PFSK-1 (cell line): Measurements from ENCODE around the gene PIGK.

ENCODE experiments used
- FOXP2 ChIP-seq: optimal IDR thresholded peaks from 2 replicates; pipeline ENCODE3; 2011; ENCODE audit warnings: borderline replicate concordance, control low read depth, inconsistent platforms; ENCODE audit not compliant: insufficient read depth; ENCODE audit errors: extremely low read length, extremely low read depth
- POLR2AphosphoS5 ChIP-seq: IDR thresholded peaks from 2 replicates; pipeline ENCODE4 v1.6.1; 2012; ENCODE audit warnings: low read depth, mild to moderate bottlenecking, control low read depth, low read length, moderate library complexity
- REST ChIP-seq, 2 experiments: IDR thresholded peaks; 2 replicates each; pipeline versions ENCODE4 v1.6.1 to v1.8.0; 2011 to 2012; ENCODE audit warnings: low read depth in 2 of 2, low read length in 2 of 2, control low read depth in 1 of 2, inconsistent platforms in 1 of 2, mild to moderate bottlenecking in 1 of 2, moderate library complexity in 1 of 2; ENCODE audit not compliant: insufficient read depth in 1 of 2
- SIN3A ChIP-seq: IDR thresholded peaks from 2 replicates; pipeline ENCODE4 v1.6.1; 2012; ENCODE audit warnings: mild to moderate bottlenecking, low read length, moderate library complexity, borderline replicate concordance; ENCODE audit not compliant: insufficient read depth
- TAF1 ChIP-seq: IDR thresholded peaks from 2 replicates; pipeline ENCODE4 v1.6.1; 2012; ENCODE audit warnings: low read length, control low read depth, borderline replicate concordance; ENCODE audit not compliant: insufficient read depth

Gene PIGK

GRCh38 chr1:77047978-77048614 is 171.1 kb downstream of the PIGK start:
- TF ChIP-seq TAF1 (no peak), REST (IDR thresholded peaks at IDR 0.05; ENCODE audit: insufficient read depth in 1 of 2, low read depth in 2 of 2, low read length in 2 of 2) (no peak), SIN3A (no peak), FOXP2 (no peak), POLR2AphosphoS5 (no peak)

GRCh38 chr1:77047575-77047974 is 171.7 kb downstream of the PIGK start:
- TF ChIP-seq REST (IDR thresholded peaks at IDR 0.05; ENCODE audit: insufficient read depth in 1 of 2, low read depth in 2 of 2, low read length in 2 of 2) (no peak), SIN3A (no peak), TAF1 (no peak), FOXP2 (no peak), POLR2AphosphoS5 (no peak)

- TF ChIP-seq SIN3A (no peak), TAF1 (no peak), POLR2AphosphoS5 (no peak), FOXP2 (no peak), REST (IDR thresholded peaks at IDR 0.05; ENCODE audit: insufficient read depth in 1 of 2, low read depth in 2 of 2, low read length in 2 of 2) (no peak)
Observed at GRCh38 chr1:77044133-77044849, 174.9 kb downstream of the PIGK start.

- TF ChIP-seq POLR2AphosphoS5, result no peak
- TF ChIP-seq SIN3A, result no peak
- no peak for TF ChIP-seq FOXP2
- no peak for TF ChIP-seq TAF1
- TF ChIP-seq REST (IDR thresholded peaks at IDR 0.05; ENCODE audit: insufficient read depth in 1 of 2, low read depth in 2 of 2, low read length in 2 of 2), result no peak
Observed at GRCh38 chr1:77040826-77041225, 178.4 kb downstream of the PIGK start.
